ENCODE measurements around the gene TBCD. TPM values are rescaled to one million over a fixed set of nuclear protein-coding genes. Genes with fewer than 3 reads are reported as not detected.

TBCD gene
- total RNA-seq, 3 donors from 2014 or later = 41.3 to 76.0 (median 55.4) TPM

DNA sequence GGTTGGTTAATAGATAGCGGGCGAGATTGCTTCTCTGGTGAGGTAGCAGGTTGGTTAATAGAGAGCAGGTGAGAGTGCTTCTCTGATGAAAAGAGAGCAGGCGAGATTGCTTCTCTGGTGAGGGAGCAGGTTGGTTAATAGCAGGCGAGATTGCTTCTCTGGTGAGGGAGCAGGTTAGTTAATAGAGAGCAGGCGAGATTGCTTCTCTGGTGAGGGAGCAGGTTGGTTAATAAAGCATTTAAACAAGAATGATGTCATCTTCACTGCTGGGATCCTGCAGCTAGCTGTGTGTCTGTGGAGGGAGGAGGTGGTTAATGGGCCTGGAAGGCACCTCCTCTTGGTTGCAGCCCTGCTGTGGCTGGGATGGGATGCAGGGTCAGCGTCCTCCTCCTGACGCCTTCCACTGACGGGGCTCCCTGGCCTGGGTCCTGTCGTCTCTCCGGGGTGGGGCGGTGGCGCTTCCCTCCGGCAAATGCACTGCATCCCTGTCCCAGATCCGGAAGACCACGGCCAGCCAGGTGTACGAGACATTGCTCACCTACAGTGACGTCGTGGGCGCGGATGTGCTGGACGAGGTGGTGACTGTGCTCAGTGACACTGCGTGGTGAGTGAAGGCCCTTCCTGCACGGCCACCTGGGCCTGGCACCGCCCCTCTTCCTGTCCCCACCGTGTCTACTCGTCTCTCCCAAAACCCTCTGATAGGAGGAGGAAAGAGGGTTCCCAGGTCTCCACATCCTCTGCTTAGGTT is 187.2 kb downstream of the TBCD start:
- no peaks in the 10 kb centered on the region for H3K4me1 ChIP-seq (ENCODE audit: low read depth)
- no peak for ATAC-seq
- intact Hi-C loops (cut with DNase I, micrococcal nuclease) = no loop called here
- peak in 1 of 3 donors; percentile 32 for DNase-seq
- H3K9me3 ChIP-seq = peaks cover 5% of the 10 kb centered on the region
- H3K4me3 ChIP-seq = no peak overlapping the region
- no peaks in the 10 kb centered on the region for H3K36me3 ChIP-seq (ENCODE audit: low read depth)
- TF ChIP-seq CTCF (IDR thresholded peaks at IDR 0.05) = no peak

DNA sequence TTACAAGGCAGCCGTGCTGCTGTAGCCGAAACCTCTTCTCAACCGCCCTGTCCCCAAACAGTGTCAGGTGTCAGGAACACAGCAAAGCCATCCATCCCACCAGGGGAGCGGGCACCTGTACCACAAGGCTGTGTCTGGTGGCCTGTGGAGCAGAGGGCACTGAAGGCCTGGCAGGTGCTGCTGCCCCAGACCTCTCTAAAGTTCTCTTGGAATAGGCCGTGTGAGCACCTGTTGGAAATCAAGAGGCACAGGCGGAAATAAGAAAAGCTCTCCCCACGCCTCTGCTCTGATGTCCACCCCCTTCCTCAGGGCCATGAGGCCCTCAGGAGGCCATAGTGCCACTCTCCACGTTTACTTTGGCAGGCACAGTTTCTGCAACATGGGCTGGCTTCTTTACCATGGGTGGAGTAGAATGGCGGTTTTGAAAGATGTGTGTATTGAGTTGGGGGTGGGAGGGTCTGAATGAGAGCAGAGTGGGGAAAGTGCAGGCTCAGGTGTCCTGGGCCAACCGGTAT is 187.8 kb downstream of the TBCD start:
- Histone ChIP-seq H3K4me1 (ENCODE audit: low read depth) (no peaks in the 10 kb centered on the region), H3K9me3 (peaks cover 11% of the 10 kb centered on the region), H3K36me3 (ENCODE audit: low read depth) (no peaks in the 10 kb centered on the region), H3K4me3 (no peak overlapping the region)
- TF ChIP-seq CTCF (IDR thresholded peaks at IDR 0.05) = no peak
- DNase-seq = no peak
- intact Hi-C loops (cut with DNase I, micrococcal nuclease) = no loop called here
- no peak for ATAC-seq

GRCh38 chr17:82940226-82941020 is 188.6 kb downstream of the TBCD start:
- intact Hi-C loops (cut with DNase I, micrococcal nuclease) = no loop called here

GRCh38 chr17:82941021-82942001 is 189.4 kb downstream of the TBCD start:
- peak in 2 of 3 donors; percentile 14 to 36 for DNase-seq
- H3K9me3 ChIP-seq = peaks cover 21% of the 10 kb centered on the region
- H3K36me3 ChIP-seq (ENCODE audit: low read depth) = no peaks in the 10 kb centered on the region
- intact Hi-C loops (cut with DNase I, micrococcal nuclease) = no loop called here
- ATAC-seq = no peak
- no peaks in the 10 kb centered on the region for H3K4me1 ChIP-seq (ENCODE audit: low read depth)
- TF ChIP-seq CTCF (IDR thresholded peaks at IDR 0.05) = no peak
- no peak overlapping the region for H3K4me3 ChIP-seq

More at GRCh38 chr17:82940226-82941020, 188.6 kb downstream of the TBCD start:
- peaks cover 19% of the 10 kb centered on the region for H3K9me3 ChIP-seq
- H3K36me3 ChIP-seq (ENCODE audit: low read depth) = no peaks in the 10 kb centered on the region
- DNase-seq (peak in 1 of 3 donors; percentile 38), ATAC-seq (no peak)
- no peak for TF ChIP-seq CTCF (IDR thresholded peaks at IDR 0.05)
- no peaks in the 10 kb centered on the region for H3K4me1 ChIP-seq (ENCODE audit: low read depth)
- H3K4me3 ChIP-seq = no peak overlapping the region

Data from mucosa of descending colon (tissue), 3 donors.